ENCODE data around the gene TRAPPC8.

DNA sequence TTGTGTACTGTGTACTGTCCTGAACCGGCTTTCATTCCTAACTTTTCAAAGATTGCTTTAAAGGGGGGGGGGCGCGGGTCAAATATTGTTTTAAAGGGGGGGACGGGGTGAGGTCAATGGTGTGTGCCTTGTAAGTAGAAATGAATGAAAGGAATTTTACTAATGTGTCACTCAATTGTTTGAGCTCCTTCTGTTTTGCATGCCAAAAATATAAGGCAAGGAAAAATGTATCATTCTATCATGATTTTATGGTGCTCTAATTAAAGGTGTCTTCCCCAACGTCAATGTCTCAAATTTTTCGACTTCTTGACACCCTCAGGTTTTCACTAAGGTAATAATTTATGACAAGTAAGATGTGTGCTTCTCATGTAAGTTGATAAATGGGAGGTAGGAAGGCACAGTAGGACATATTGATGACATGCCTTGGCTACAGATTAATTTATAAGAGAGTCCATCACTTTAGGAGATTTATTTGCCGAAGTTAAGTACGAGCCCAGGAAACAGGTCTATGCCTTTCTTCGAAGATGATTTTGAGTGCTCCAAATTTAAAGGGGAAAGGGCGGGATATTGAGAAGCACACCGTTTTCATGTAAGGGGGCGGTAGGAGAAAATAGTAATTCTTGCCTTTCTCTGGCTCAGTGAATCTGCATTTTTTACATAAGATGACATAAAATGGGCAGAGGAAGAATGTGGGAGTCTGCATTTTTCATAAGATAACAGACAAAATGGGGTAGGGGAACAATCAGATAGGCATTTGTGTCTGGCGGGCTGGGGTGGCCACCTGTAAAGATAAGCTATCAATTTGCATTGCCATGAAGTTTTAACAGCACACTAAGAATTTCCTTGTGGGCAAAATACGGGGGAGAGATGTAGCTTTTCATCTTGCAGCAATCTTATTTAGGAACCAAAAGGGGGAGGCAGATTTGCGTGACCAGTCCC, 1.2 kb upstream of the TRAPPC8 start:
- TF ChIP-seq, protein P1, sequence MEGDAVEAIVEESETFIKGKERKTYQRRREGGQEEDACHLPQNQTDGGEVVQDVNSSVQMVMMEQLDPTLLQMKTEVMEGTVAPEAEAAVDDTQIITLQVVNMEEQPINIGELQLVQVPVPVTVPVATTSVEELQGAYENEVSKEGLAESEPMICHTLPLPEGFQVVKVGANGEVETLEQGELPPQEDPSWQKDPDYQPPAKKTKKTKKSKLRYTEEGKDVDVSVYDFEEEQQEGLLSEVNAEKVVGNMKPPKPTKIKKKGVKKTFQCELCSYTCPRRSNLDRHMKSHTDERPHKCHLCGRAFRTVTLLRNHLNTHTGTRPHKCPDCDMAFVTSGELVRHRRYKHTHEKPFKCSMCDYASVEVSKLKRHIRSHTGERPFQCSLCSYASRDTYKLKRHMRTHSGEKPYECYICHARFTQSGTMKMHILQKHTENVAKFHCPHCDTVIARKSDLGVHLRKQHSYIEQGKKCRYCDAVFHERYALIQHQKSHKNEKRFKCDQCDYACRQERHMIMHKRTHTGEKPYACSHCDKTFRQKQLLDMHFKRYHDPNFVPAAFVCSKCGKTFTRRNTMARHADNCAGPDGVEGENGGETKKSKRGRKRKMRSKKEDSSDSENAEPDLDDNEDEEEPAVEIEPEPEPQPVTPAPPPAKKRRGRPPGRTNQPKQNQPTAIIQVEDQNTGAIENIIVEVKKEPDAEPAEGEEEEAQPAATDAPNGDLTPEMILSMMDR (IDR thresholded peaks at IDR 0.05; ENCODE audit: insufficient read depth, low read length) = no peak
- no peak for TF ChIP-seq POLR2AphosphoS5 (IDR thresholded peaks at IDR 0.05; ENCODE audit: low read depth)
